Anterior cingulate cortex (tissue), 58 donors: ENCODE data around the gene HENMT1.

Source experiments
- DNase-seq, 58 donors: peaks; one replicate each; lab custom pipeline; 2025; lab: John Stamatoyannopoulos, UW

HENMT1 gene

DNA sequence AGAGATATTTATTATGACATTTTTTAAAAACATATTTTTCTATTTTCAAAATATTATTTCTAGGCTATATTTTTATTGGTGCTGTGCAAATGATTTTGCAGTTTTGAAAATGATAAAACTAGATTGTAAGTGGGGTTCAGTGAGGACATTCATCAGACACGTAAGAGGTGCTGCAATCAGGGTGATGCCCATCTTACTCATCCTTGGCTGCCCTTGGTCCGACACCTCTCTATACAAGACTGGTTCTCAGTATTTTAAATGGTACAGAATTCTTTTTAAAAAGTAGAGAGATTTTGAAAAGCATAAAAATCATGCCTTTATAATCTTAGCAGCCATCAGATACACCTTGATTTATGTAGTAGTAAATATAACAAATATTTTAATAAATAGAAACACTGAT lies 24.0 kb downstream of the HENMT1 start:
- DNase-seq = no peak

DNA sequence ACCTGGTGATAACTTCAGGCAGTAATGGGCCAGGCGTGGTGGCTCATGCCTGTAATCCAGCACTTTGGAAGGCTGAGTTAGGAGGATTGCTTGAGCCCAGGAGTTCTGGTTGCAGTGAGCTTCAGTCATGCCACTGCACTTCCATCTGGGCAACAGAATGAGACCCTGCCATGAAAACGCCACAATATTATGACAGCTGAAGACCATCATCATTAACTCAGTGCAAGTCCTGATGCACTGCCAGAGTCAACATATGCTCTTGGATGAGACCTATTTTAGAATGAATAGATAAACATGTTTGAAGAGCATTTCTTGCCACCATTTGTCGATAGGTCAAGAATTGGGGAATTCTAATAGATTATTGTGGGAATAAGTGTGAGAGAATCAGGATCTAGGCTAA lies 26.4 kb downstream of the HENMT1 start:
- no peak for DNase-seq

DNA sequence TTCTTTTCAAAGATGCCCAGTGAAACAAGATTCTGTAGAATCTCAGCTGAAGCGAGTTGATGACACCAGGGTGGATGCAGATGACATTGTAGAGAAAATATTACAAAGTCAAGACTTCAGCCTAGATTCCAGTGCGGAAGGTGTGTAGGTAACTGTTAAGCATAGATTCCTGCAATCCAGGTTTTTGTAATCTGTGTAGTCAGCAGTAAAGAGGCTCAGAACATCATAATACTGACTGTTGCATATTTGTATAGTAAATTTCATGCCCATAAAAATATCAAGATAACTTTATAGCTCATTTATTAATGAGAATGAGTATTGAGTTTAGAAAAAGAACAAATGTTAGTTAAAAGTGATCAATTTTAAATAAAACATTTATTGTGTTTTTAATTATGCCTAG lies 32.2 kb downstream of the HENMT1 start:
- DNase-seq = no peak

DNA sequence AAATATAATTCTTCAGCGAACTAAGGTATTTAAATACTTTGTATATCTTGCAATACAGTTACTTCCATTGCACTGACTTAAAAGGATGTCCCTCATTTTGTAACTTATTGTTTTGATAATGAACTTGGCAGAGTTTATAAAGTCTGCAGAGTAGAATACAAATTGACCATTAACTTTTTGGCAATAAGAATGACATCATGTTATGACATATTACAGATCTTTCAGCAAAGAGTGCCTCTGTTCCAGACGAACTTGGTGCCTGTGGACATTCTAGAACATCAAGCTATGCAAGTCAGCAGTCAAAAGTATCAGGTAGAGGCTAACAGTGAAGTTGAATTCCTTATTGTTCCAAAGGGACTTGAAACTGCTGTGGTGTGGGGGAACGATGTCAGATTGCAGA lies 32.9 kb downstream of the HENMT1 start:
- DNase-seq = no peak

DNA sequence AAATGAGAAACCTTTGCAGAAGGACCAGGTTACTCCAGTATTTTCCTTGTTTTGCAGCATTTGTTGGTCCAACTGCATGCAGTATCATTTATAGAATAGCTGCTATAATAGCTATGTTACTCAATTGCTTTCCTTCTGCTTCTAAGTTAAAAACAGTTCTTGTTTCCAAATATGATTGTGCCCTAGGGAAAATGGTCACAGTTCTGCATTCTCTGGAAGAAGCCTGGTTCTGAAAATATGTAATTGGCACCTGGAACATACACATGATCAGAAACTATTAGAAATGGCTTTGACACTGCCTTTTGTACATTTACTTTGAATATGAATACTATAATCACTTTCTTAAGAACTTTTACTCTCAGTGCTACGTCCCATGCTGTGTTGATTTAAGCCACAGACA lies 33.6 kb downstream of the HENMT1 start:
- DNase-seq = no peak

DNA sequence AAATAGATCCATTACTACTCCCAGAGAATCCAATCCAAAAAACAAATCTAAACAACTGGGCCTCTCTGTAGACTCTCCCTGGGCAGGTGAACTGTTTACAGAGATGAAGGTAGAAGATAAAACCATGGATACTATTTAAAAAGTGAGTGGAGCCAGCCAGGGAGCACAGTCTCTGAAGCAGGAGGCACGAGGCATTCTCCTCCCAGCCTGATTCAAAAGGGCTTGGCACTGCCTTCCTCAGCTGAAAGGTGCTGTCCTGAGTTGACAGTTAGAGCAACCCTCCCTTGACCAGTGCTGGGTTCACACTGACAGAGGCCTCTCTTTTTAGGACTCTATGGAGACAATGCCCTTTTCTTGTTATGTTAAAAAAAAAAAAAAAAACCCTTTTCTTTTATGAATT lies 36.8 kb downstream of the HENMT1 start:
- no peak for DNase-seq

DNA sequence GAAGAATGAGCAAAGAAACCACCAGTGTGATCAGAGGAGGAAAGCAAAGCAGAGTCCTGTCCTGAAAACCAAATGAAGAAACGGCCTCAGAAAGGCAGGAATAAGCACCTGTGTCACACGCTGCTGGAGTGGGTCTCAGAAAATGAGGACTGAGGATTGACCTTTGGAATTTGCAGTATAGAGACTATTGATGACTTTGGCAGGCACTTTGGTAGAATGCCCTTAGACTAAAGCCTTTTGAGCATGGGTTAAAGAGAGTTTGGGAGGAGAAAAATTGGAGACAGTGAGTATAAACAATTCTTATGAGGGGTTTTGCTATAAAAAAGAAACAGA lies 43.2 kb downstream of the HENMT1 start:
- DNase-seq = no peak

DNA sequence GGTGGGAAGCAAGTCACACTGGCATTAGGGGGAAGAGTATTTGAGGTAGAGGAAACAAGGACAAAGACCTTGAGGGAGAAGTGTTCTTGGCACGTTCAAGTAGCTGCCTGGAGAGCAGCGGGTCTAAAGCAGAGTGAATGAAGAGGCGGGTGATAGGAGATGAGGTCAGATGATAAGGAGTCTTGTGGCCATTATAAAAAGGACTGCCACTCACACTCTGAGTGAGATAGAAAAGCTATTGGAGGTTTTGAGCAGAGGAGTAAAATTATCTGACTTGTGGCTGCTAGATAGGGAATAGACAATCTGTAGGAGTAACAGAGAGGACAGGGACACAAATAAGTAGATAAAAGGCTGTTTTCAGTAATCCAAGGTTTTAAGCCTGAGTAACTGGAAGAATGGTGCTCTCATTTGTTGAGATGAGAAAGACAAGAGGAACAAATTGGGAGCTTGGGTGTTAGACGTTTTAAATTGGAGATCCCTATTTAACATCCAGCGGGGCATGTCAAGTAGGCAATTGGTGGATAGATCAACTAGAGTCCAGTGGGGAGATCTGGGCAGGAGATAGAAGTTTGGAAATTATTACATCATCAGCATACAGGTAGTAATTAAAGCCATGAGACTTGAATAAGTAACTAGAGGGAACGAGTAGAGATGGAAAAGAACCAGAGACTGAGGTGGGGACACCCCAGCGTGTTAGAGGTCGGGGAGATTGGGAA lies 43.7 kb downstream of the HENMT1 start:
- DNase-seq = no peak

DNA sequence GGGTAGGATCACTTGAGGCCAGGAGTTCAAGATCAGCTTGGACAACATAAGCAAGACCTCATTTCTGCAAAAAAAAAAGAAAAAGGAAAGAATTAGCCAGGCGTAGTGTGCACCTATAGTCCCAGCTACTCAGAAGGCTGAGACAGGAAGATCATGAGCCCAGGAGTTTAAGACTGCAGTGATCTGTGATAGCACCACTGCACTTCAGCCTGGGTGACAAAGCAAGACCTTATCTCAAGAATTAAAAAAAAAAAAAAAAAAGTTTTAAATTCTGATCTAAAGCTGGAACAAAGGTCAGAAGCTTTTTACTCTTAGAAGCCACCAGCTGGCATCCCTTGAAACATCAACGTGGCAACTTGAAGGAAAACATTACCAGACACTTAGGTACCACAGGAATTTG lies 45.3 kb downstream of the HENMT1 start:
- no peak for DNase-seq

DNA sequence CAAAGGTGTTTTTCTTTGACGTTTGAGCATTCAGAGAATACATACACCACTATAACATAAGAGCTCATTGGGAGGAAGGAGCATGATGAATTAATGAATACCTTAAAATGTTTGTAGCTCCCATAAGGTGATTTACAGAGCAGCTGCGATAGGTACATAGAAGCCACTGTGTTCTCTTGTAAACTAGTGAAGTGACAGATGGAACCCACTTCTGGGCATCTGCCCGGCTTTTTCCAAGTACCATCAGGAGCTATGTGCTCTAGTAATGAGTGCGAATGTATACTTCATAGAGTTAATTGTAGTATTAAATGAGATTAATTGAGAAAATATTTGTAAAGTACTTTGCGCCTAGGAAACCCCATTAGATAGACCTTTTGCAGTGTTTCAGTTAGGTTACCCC lies 48.4 kb downstream of the HENMT1 start:
- DNase-seq = peak in 1 of 58 donors; percentile 3

DNA sequence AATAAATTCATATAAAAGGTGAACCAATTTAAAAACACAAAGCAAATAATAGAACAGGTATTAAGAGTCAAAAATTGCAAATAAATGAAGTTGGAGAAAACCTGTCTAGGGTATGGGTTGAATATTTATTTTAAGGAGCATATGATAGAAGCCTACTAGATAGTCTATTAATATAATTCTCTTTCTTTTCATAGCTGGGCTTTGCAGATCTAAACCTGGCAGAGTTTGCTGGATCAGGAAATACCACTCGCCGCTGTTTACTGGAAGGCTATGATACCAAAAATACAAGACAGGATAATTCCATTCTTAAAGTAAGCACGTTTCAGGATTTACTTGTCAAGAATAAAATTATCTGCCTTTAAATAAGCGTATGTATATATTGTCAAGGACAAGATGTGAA lies 48.9 kb downstream of the HENMT1 start:
- no peak for DNase-seq

DNA sequence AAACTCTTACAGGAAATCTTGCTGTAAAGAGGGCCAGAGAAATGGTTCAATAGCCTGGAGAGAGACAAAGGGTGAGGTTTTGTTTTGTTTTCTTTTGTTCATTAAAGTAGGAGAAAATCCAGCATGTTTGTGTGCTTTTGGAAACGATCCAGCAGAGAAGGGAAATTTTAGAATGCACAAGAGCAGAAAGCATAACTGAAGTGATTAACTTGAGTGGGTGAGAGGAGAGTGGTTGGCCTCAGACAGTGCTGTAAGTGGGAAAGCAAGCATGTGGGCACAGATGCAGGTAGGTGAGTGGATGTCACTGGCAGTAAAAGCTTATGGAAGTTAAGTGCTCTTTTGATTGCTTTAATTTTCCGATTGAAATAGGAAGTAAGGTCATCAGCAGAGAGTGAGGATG lies 50.8 kb downstream of the HENMT1 start:
- DNase-seq = no peak

DNA sequence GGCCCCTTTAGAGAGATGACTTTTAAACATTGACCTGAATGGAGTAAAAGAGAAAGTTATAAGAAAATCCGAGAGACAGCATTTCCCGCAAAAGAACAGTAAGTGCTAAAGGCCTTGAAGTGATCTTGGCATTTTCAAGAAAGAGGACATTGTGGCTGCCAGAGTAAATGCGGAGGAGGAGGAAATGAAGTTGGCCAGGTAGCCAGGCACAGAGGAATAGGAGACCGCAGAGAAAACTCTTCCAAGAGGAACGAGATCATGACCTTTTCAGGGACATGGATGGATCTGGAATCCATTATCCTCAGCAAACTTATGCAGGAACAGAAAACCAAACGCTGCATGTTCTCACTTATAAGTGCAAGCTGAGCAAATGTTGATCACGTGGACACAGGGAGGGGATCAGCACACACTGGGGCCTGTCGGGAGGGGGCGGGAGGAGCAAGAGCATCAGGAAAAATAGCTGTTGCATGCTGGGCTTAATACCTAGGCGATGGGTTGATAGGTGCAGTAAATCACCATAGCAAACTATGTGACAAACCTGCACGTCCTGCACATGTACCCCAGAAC lies 51.3 kb downstream of the HENMT1 start:
- DNase-seq = peak in 1 of 58 donors; percentile 3

DNA sequence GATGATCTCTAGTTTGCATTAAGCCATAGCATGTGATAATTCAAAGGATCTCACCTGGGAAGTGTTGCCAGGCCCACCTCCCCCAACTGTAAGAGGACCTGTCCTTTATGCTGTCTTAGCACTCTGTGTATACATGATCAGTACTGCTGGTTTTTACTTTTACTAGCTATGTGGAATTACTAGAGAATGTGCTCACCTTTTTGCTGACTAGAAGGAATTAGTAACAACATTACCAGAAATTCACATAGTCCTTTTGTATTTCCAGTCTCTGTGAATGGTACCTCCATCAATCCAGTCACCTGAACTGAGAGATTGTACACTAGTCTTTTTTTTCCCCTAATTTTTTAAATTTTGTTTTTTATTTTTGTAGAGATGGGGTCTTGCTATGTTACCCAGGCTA lies 54.4 kb downstream of the HENMT1 start:
- DNase-seq = no peak

DNA sequence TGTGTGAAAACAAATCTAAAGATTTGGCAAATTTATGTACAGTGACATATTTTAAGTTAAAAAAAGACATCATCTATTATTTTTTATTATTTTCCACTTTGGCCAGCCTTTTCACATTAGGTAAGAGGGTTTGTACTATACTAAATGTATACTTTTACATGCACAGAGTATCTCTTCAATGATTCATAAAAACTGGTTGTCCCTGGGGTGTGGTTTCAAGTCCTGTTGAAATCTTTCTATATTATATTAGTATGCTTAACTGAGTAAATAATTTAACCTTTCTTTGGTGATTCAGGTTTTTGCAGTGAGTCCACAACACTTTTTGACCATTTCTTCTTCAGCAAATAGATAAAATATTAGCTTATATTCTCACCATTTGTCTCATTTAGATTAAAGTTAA lies 55.3 kb downstream of the HENMT1 start:
- no peak for DNase-seq

DNA sequence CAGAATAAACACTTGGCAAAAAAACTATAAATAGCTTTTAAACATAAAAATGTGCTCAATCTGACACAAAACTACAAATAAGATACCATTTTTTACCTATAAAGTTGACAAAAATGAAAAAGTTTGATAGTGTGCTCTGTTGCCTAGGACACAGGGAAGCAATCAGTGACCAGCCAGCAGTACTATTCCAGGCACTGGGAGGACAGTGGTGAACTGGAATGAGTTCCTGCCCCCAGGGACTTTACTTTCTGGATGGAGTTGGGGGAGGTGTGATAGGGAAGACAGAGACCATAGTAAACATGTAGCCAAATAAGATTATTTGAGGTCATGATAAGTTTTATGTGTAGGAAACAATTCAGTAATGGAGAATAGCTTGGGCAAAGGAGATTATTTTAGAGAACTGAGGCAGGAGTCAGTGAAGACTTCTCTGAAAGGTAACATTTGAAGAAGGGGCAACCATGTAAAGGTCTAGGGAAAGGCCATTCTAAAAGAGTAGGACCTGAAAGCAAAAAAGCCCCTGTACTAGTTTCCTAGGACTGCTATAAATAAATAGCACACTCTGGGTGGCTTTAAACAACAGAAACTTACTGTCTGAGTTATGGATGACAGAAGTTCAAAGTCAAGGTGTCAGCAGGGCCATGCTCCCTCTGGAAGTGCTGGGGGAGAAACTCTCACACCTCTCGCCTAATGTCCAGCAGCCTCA lies 59.0 kb downstream of the HENMT1 start:
- no peak for DNase-seq

DNA sequence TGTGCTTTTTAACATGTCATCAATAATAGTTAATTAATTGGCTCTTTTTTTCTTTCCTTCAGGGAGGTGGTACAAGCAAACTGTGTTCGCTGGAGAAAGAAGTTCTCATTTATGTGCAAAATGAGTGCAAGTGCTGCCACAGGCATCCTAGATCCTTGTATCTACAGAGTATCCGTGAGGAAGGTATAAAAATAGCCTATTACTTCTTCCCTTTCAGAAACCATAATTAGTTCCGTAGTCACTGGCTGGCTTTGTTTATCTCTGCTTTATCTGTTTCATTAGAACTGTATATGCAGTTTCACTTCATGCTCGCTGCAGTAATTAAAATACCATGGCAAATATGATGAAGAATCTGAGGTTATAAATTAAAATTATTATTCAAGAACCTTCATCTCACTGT lies 60.4 kb downstream of the HENMT1 start:
- no peak for DNase-seq

DNA sequence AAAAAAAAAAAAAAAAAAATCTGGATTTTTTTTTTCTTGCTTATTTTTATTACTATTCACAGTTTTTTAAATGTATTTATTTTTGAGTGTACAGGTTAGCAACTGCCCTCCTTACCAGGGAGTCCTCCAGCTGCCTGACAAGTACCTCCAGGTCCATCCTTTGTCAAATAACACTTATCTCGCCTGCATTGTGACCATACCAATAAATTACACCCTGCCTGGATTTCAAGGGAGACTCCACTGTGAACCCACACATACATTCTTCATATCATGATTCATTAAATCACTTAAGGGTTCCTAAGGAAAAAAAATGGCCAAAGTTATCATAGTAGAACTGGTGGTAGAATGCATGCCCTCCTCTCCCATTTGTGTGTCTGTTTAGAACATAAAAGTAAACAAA lies 62.6 kb downstream of the HENMT1 start:
- no peak for DNase-seq
